ENCODE results near the gene GSTM3.
"Not testable (repeated sequence)": the region's sequence is repeated elsewhere in the genome, so short reads cannot be mapped to it uniquely, and the experiment has no call there.

GSTM3 gene

GRCh38 chr1:109761227-109762038, 20.6 kb upstream of the GSTM3 start:
- no peak for DNase-seq

GRCh38 chr1:109760581-109761226, 19.9 kb upstream of the GSTM3 start:
- no peak for DNase-seq

- no peak for DNase-seq
Measured at GRCh38 chr1:109759513-109760334, 18.9 kb upstream of the GSTM3 start.

GRCh38 chr1:109757936-109758786, 17.3 kb upstream of the GSTM3 start:
- no peak for DNase-seq

- no peak for DNase-seq
Measured at GRCh38 chr1:109756848-109757521, 16.1 kb upstream of the GSTM3 start.

- not testable (repeated sequence) for DNase-seq
Measured at GRCh38 chr1:109756325-109756724, 15.5 kb upstream of the GSTM3 start.

DNA sequence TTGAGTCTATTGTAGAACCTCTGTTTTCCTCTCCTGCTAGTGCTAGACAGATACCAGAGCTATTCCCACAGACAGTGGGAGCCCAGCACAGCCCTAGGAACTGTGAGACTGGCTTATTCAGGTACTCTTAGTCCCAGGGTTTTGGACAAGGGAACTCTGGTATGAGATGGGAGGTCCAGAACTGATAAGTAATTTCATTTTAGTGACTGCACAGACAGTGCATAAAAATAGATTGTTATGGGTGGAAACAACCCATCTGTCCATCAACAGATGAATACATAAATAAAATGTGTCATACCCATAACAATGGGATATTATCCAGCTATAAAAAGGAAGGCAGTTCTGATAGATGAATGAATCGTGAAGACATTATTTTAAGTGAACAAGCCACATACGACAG, 13.9 kb upstream of the GSTM3 start:
- no peak for DNase-seq

DNA sequence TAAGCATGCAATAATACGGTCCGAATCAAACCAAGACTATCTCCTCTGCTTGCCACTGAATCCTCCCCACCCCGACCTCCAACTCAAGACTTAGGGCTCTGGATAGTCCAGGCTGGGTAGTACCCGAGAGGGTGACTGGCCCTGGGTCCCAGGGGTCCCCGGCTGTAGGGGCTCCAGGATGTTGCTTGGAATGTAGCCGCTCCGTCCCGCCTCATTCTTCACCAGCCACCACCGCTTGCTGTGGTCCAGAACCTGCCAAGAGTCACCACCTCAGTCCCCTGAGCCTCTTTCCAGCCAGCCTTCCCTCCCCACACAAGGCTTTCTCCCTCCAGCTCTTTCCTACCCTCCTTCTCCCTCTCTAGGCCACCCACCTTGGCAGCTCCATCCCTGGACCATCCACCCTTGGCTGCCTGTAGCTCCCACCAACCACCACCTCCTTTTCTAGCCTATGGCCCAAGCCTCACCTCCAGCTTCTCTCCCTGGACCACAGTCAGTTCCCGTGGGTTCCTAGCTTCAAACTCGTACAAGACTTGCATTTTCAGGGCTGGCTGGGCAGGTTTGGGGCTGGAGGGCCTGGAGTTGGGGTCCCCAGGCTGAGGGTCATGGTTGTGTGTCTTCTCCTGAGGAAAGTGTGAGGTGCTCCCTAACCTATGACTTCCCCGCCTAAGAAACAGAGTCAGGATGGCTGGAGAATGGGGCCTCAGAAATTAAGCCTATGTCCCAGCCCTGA, 10.9 kb upstream of the GSTM3 start:
- no peak for DNase-seq

DNA sequence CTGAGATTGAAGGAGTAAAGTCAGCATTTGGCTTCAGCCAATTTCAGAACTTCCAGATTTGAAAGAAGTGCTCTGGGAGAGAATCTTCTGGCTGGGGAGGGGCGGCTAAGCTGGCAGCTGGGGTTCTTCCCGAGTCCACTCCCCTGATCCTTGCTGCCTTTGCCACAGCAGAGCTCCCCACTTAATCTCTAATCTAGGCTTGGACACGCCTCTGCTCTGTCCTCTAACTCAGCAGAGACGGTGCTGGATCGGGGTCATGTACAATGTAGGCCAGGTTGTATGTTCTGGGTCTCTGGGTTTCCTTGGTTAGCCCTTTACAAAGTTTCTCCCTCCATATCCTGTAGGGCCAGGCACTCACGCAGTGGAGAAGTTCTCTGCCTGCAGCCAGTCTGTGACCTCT, 10.1 kb upstream of the GSTM3 start:
- DNase-seq = no peak

DNA sequence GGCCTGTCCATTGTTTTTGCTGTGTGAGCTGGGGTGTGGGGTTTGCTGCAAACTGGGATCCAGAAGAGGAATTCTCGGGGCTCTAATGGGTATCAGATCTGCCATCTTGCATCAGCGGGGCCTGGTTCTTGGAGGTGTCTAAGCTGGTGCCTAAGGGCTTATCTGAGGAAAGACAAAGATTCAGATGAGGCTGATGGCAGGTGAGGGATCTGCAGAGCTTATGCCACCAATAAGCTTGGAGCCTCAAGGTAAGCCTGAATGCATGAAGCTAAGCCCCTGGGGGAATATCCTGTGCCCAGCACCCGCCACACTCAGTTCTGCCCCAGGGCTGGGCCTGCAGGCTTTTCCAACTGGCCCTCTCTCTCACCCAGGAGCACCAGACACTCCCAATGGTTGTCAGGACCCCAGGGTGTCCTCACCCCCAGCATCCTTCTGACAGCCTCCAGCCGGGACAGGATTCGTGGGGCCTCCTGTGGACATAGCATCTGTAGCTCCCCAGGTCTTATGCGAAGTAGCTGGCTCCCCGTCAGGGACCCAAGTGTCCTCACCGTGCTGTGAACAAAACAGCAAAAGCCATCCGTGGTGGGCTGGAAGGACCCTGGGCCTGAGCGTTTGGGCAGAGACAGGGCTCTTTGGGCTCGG, 9.5 kb upstream of the GSTM3 start:
- no peak for DNase-seq

DNA sequence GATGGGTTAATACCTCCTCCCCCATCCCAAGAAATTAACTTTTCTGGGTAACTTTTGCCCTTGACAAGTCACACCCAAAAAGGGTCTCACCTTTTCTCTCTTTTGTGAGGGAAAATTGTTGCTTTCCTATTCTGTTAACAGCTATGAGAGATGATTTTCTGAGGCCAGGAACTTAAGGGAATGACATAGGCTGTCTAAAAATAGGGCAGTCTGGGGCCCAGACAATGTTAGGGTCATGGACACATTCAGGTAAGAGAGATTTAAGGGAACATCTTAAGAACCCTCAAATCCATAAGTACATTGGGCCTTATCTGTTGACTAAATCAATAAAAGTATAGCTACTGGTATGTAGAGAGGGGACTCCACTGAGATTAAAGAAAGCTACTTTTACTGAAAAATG, 8.4 kb upstream of the GSTM3 start:
- no peak for DNase-seq

DNA sequence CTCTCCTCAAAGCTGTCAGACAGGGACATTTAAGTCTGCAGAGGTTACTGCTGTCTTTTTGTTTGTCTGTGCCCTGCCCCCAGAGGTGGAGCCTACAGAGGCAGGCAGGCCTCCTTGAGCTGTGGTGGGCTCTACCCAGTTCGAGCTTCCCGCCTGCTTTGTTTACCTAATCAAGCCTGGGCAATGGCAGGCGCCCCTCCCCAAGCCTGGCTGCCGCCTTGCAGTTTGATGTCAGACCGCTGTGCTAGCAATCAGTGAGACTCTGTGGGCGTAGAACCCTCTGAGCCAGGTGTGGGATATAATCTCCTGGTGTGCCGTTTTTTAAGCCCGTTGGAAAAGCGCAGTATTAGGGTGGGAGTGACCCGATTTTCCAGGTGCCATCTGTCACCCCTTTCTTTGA, 7.5 kb upstream of the GSTM3 start:
- DNase-seq = not testable (repeated sequence)

DNA sequence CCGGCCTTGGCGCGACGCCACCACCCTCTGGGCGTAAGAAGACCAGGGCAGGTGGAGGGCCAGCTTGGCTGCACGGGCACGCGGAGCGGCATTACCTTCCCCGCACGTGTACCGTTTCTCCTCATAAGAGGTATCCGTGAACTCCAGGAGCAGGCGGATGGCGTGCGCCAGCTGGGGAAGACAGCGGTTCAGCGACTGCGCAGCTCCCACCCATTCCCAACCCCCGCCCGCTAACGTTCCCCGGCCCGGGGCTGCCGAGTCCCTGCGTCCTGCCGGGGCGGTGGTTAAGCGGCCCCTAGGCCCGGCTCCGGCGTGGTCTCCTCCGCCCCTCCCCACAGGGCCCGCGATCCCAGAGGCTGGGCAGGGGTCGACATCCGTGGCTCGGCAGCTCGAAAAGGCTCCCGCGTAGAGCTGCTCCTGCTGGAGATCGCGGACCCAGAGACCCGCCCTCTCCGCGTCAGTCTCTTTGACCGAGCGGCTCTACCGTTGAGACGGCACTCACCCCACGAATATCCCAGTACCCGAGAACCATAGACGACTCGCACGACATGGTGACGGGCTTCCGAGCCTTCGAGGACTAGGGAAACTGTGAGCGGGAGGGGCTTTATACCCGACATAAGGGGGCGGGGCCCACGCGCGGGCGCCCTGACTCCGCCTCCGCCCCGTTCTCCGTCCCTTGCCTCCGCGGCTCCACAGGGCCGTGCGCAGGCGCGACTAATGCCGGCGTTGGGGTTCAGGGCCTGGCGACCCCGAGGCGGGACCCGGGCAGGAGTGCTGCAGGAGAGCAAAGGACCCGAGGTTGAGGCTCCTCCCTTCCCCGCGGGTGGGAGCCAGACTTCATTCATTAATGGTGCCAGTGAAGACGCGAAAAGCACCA, 862 bp downstream of the GSTM3 start:
- peak; percentile 69 for DNase-seq

GRCh38 chr1:109733236-109733870, 7.5 kb downstream of the GSTM3 start:
- DNase-seq = no peak

DNA sequence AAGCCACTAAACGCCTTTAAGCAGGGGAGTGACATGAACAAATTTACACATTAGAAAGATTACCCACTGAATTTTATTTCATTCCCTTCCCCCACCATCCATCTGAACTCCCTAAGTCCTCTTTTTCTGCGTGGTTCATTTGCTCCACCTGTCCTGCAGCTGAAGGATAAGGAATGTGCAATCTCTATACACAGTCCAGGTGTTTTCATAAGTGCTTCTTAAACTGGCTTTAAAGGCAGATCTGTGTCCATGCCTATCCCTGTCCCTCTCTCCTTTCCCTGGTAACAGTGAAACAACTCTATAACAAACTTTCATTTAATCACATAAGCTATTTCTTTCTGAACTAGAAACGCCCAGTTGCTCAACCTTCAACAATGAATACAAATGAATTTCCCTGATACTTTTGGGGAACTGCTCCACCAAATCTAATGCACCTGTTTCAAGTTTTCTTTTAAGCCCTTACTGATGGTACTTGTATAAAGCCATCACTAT, 8.4 kb downstream of the GSTM3 start:
- DNase-seq = no peak

GRCh38 chr1:109730666-109731065, 10.2 kb downstream of the GSTM3 start:
- no peak for DNase-seq

DNA sequence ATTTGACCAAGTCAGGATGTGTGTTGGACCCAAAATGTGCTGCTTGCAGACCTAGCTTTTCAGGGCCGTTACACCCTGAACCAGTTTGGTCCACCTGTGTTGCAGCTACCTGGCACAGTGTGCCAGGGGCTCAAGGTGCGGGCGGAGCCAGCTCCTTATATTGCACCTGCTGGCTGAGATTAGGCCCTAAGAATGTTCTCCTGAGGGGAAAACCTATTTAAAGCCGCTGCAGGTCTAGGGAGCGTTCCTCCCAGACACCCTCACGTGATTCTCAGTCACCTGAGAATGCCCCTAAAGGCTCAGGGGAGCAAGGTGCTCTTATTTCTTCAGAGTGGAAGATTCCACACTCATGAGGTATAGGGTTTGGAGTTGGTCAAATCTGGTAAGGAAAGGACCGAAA, 12.0 kb downstream of the GSTM3 start:
- DNase-seq = no peak

DNA sequence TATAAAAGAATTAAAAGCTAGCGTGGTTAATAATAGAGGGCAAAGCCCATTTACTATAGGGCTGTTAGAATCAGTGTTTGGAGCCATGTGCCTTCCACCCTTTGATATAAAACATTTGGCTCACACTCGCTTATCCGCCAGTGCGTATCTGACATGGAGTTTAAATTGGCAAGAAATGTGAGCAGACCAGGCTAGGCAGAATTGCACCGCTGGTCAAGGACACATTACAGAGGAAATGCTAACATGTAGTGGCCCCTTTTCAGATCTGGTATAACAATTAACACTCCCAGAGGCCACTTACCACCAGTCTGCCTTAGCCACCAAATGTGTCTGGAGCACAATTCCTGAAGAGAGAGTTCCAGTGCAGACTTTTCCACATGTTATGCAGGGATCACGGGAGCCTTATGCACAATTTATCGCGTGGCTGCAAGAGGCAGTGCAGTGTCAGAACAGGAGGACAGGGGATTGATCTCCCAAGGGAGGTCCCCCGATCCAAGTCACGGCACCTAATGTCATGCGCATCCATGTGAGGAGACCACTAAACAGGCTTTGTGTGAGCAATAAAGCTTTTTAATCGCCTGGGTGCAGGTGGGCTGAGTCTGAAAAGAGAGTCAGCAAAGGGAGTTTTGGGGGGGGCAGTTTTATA, 14.0 kb downstream of the GSTM3 start:
- no peak for DNase-seq

- DNase-seq = no peak
Measured at GRCh38 chr1:109726007-109726406, 14.8 kb downstream of the GSTM3 start.
